GM18909 (cell line): Measurements from ENCODE around the gene PRXL2A.
"Not testable (repeated sequence)": the region's sequence is repeated elsewhere in the genome, so short reads cannot be mapped to it uniquely, and the experiment has no call there.

Experiments used
- ATAC-seq: cut with Tn5 transposase; IDR thresholded peaks from one replicate; pipeline ENCODE4 v1.9.1; 2021; ENCODE audit warnings: mild to moderate bottlenecking; ENCODE audit not compliant: unreplicated experiment, poor library complexity

PRXL2A gene

GRCh38 chr10:80472234-80473095 is 64.1 kb downstream of the PRXL2A start:
- ATAC-seq: peak; percentile 94

- ATAC-seq: no peak
Measured at GRCh38 chr10:80473096-80473657, 64.8 kb downstream of the PRXL2A start.

- no peak for ATAC-seq
Measured at GRCh38 chr10:80473692-80474596, 65.6 kb downstream of the PRXL2A start.

DNA sequence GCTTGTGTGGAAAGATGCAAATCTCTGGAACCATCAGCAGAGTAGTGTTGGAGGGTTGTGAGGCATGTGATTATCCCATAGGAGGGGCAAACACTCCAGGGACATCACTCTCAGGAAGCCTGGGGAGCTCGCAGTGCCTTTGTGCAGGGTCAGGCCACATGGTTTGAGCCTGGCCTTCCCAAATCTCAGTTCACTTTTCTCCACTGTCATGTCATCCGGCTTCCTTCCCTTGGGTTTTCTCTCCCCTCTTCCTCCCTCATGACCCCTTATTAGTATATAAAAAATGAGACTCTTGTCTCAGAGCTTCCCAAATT is 66.2 kb downstream of the PRXL2A start:
- no peak for ATAC-seq

GRCh38 chr10:80474941-80475340 is 66.6 kb downstream of the PRXL2A start:
- no peak for ATAC-seq

DNA sequence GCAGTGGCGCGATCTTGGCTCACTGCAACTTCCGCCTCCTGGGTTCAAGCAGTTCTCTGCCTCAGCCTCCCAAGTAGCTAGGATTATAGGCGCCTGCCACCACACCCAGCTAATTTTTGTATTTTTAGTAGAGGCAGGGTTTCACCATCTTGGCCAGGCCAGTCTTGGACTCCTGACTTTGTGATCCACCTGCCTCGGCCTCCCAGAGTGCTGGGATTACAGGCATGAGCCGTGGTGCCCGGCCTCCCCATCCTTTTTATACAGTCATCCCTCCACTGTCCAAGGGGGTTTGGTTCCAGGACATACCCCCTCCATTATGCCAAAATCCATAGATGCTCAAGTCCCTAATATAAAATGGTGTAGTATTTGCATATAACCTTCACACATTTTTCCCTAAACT is 67.3 kb downstream of the PRXL2A start:
- not testable (repeated sequence) for ATAC-seq

DNA sequence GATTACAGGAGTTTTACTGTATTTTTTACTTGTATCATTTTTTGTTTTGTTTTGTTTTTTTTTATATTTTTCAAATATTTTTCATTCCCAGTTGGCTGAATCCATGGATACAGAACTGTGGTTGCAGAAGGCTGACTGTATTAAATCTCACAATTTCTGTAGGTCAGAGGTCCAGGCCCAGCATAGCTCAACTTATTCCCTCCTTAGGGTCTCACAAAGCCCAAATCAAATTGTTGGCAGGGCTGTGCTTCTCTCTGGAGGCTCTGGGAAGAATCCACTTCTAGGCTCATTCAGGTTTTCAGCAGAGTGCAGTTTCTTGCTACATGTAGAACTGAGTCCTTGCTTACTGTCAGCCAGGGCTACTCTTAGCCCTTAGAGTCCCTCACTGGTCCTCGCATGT is 68.3 kb downstream of the PRXL2A start:
- ATAC-seq: no peak

GRCh38 chr10:80477813-80478212 is 69.5 kb downstream of the PRXL2A start:
- no peak for ATAC-seq

DNA sequence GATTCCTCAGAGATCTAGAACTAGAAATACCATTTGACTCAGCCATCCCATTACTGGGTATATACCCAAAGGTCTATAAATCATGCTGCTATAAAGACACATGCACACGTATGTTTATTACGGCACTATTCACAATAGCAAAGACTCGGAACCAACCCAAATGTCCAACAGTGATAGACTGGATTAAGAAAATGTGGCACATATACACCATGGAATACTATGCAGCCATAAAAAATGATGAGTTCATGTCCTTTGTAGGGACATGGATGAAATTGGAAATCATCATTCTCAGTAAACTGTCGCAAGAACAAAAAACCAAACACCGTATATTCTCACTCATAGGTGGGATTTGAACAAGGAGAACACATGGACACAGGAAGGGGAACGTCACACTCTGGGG is 72.0 kb downstream of the PRXL2A start:
- not testable (repeated sequence) for ATAC-seq

- ATAC-seq: no peak
Measured at GRCh38 chr10:80480852-80481251, 72.5 kb downstream of the PRXL2A start.

- ATAC-seq: no peak
Measured at GRCh38 chr10:80484243-80484642, 75.9 kb downstream of the PRXL2A start.

DNA sequence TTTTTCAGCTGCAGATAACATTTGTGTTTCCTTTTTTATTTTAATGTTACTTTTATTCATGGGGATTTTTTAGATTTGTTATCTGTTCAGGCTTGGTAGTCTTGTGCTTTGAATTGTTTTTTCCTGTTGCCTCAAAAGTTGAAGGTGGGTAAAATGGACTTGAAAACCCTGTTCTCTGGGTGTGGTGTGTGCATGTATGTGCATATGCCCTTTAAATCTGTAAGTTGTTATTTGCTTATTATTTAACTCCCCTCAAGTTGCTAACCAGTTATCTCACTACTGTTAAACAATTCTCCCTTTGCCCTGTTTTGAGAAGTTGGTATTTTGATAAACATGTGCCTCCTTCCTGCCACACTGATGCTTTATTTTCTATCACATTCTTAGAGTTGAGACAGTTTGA is 76.3 kb downstream of the PRXL2A start:
- no peak for ATAC-seq

DNA sequence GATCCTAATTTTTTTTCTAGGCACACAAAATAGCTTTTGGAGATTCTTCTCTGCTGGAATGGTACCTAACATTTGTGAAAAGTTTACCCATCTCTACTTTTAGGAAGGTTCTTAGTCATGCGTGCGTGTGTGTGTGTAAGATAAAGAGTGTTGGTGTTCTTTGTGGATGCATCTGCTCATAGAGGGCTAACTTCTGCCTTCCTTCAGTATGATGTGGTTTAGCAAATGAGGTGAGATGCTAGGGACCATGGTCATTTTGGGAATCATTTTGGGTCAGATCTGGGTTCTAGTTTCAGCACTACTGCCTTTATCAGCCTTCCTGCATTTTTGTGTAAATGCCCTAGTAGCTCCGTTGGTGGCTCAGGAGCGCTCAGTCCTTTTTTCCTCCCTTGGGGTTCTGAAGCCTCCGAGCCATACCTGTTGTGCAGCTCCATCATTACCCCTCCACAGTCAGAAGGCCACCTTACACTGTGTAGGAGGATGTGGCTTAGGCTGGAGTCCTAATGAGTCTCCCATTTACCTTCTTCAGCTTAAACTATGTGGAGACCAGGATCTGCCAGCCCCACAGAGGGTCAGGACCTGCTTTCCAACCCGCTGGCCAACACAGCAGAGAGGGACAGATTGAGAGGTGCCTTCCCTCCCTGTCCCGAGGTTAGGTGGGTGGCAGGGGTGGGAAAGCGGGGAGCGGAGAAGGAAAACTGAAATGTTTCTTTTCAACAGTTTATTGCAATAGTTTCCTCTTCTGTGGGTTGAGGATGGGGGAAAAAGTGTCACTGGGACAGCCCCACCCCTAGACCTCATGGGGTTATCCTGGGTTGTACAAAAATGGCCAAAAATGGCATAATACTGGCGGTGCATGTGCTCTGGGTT is 77.0 kb downstream of the PRXL2A start:
- ATAC-seq: no peak

DNA sequence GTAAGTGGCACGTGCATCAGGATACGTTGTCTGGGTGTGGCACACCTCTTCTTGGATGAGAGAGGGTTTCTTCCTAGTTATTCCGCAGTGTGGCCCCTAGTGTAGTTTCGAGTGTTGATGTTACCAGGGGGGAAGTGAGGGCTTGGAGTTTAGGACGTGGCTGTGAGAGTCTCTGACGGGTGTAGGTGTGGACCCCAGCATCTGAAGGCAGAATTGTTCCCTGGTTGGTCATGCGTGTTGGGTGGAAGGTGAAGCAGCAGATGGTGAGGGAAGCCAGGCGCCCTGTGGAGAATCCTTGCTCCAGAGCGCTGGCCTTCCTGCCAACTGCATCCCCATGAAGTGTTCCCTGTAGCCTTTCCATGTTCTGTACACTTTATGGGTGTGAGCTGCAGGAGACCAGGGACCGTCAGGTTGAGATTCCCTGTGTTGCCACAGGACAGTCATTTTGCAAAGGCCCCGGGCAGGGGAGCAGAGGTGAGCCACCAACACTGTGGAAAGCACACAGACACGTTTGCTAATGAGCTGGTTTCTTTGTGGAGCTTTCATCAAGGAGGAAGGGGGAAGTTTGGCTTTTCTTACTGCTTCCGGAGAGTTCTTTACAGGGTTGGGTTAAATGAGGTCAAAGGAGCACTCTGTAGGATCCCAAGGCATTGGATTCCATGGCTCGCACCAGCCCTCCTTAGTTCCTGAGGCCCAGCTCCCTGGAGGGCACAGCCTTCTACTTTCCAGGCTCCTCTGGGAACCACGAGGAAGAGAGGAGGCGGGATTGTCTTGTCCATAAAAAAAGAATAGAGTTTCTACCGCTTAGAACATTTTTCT is 77.8 kb downstream of the PRXL2A start:
- no peak for ATAC-seq
